ENCODE data around the gene ADCY6.
"Not testable (repeated sequence)": the region's sequence is repeated elsewhere in the genome, so short reads cannot be mapped to it uniquely, and the experiment has no call there.

The ADCY6 gene

DNA sequence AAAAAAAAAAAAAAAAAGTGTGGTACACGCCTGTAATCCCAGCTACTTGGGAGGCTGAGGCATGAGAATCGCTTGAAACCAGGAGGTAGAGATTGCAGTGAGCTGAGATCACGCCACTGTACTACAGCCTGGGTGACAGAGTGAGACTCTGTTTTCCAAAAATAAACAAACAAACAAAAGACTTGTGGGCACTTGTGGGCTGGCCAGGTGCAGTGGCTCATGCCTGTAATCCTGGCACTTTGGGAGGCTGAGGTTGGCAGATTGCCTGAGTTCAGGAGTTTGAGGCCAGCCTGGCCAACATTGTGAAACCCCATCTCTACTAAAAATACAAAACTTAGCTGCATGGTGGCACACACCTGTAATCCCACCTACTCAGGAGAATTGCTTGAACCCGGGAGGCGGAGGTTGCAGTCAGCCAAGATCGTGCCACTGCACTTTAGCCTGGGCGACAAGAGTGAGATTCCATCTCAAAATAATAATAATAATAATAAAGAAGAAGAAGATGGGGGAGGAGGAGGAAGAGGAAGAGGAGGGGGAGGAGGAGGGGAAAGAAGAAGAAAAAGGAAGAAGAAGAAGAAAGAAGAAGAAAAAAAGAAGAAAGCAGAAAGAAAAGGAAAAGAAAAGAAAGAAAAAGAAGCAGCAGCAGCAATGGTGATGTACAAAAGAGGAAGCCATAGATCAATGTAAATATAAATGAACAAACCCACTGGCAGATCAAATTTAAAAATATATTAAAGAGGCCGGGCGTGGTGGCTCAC, 44.5 kb downstream of the ADCY6 start:
- DNase-seq, result no peak

DNA sequence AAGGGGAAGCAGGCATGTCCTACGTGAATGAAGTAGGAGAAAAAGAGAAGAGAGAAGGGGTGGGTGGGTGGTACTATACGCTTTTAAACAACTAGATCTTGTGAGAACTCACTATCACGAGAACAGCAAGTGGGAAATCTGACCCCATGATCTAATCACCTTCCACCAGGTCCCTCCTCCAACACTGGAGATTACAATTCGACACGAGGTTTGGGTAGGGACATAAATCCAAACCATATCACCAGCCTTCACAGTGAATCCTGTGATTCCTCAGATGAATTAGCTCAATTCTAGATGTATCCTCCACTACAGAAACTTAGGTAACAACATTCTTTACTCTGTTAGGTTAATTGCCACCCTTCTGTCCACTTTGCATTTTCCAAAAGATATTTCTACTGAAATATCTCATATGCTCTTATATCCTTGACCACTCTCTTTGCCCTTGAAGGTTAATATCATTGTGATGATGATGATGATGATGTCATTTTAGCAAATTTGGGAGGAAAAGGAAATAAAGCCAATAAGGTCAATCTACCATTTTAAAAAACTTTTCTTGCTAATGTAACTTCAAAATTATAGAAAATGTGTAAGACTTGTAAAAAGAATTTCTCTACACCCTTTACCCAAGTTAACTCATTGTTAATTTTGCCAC, 49.1 kb downstream of the ADCY6 start:
- DNase-seq, result no peak

DNA sequence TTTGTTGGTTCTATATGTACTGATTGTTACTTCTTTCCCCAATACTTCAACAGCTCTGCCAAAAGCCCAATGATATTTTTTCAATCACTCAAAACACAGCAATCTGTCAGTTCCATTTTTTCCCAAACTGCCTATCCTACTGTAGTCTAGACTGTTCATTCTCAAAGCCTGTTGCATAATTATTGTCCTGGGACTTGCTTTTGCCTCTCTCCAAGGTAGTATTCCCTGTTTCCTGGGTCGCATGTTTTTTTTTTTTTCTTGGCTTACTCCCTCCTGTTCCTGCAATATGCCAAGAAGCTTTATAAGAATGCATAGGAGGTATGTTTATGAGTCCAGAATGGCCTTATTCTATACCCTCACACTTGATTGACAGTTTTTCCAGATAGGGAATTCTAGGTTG, 52.4 kb downstream of the ADCY6 start:
- no peak for DNase-seq

DNA sequence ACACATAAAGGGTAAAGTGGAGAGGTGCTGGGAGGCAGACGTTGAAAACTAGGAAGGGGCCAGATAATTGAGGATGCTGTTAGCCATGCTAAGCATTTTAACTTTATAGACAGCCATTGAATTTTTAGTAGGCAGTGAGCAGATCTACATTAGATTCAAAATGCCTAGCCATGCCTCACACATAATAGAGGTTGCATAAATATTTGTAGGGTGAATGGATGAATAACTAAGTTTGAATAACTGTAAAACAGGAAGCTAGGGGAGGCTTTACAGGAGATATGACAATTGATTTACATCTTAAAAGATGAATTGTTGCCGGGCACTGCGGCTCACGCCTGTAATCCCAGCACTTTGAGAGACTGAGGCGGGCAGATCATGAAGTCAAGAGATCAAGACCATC, 60.1 kb downstream of the ADCY6 start:
- DNase-seq, result no peak

DNA sequence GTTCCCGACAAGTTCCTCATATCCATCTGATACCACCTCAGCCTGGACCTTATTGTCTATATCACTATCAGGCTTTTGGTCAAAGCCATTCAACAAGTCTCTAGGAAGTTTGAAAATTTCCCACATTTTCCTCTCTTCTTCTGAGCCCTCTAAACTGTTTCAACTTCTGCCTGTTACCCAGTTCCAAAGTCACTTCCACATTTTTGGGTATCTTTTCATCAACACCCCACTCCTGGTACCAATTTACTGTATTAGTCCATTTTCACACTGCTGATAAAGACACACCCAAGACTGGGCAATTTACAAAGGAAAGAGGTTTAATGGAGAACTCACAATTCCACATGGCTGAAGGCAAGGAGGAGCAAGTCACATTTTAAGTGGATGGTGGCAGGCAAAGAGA, 68.2 kb downstream of the ADCY6 start:
- not testable (repeated sequence) for DNase-seq

DNA sequence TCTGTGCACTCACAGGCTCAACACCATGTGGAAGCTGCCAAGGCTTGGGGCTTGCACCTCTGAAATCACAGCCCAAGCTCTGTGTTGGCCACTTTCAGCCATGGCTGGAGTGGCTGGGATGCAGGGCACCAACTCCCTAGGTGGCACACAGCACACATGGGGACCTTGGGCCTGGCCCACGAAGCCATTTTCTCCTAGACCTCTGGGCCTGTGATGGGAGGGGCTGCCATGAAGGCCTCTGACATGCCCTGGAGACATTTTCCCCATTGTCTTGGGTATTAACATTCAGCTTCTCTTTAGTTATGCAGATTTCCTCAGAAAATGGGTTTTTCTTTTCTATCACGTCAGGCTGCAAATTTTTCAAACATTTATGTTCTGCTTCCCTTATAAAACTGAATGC, 68.7 kb downstream of the ADCY6 start:
- DNase-seq, result not testable (repeated sequence)

DNA sequence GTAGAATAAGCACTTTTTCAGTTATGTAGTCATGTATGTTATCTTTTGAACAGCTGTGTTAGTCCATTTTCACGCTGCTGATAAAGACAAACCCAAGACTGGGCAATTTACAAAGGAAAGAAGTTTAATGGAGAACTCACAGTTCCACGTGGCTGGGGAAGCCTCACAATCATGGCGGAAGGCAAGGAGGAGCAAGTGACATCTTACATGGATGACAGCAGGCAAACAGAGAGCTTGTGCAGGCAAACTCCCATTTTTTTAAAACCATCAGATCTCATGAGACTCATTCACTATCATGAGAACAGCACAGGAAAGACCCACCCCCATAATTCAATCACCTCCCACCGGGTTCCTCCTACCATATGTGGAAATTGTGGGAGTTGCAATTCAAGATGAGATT, 69.9 kb downstream of the ADCY6 start:
- DNase-seq, result not testable (repeated sequence)

DNA sequence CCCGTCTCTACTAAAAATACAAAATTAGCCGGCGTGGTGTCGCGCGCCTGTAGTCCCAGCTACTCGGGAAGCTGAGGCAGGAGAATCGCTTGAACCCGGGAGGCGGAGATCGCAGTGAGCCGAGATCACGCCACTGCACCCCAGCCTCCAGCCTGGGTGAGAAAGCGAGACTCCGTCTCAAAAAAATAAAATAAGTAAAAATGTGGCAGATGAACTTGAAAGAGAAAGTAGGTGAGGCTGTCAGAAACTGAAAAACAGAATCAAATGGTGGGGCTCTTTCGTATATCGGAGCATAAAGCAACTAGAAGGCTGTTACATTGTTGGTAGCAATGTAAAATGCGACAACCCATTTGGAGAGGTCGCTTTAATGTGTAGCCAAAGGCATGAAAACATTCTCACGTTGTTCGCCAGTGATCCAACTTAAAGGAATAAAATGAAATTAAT, 71.6 kb downstream of the ADCY6 start:
- DNase-seq, result no peak

DNA sequence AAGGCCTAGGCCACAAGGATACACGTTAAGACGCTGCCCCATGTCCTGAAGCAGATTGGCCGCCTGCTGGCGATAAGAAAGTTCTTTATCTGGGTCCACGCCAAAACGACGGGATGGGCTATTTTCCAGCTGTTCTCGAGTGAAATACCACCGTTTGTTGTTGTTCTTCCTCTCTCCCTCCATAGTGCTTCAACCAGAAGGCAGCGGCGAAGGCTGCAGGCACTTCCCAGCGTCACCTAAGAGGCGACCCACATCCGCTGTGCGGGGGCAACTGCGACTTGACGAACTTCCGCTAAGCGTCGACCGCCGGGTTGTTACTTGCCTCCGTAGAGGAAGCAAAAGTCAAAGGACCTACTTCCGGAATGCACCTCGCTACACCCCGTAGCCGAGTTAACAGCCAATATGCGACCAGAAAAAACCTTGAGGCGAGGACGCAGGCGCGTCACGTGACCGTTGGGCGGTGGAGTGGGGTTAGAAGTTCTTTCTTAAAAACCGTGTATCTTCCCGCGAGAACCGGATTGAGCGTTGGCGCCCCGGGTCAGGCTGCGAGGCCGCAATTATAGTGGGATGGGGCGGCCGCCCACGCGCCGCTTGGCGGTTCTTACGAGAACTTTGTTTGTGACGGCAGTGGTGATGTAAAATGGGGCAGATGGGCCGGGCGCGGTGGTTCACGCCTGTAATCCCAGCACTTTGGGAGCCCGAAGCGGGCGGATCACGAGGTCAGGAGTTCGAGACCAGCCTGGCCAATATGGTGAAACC, 72.2 kb downstream of the ADCY6 start, which contains the start of gene CCNT1:
Gene CCNT1 (minus strand): TSS at position 215 of the 759 bp plus-strand sequence. CDS start 32 bp downstream, at position 183.
- peak; percentile 96 for DNase-seq

Measured in NCI-H187 treated with DMSO at 0.1 percent for 48 hours (cell line).